ES-I3 (cell line): ENCODE data around the gene RUNX1.

ENCODE experiments used
- H3K36me3 ChIP-seq: 2 replicates; pipeline ENCODE4 v1.6.1; 2013; ENCODE audit warnings: mild to moderate bottlenecking, low read length, control low read depth, moderate library complexity; ENCODE audit not compliant: insufficient read depth
- H3K4me1 ChIP-seq: 2 replicates; pipeline ENCODE4 v1.6.1; 2013; ENCODE audit warnings: mild to moderate bottlenecking, control low read depth, low read length; ENCODE audit not compliant: insufficient read depth
- H3K9ac ChIP-seq: 2 replicates; pipeline ENCODE4 v1.6.1; 2013; ENCODE audit warnings: low read depth, mild to moderate bottlenecking, low read length, moderate library complexity
- H3K9me3 ChIP-seq: 2 replicates; pipeline ENCODE4 v1.6.1; 2013; ENCODE audit warnings: mild to moderate bottlenecking, low read length, moderate library complexity; ENCODE audit not compliant: control insufficient read depth, insufficient read depth

RUNX1 gene

DNA sequence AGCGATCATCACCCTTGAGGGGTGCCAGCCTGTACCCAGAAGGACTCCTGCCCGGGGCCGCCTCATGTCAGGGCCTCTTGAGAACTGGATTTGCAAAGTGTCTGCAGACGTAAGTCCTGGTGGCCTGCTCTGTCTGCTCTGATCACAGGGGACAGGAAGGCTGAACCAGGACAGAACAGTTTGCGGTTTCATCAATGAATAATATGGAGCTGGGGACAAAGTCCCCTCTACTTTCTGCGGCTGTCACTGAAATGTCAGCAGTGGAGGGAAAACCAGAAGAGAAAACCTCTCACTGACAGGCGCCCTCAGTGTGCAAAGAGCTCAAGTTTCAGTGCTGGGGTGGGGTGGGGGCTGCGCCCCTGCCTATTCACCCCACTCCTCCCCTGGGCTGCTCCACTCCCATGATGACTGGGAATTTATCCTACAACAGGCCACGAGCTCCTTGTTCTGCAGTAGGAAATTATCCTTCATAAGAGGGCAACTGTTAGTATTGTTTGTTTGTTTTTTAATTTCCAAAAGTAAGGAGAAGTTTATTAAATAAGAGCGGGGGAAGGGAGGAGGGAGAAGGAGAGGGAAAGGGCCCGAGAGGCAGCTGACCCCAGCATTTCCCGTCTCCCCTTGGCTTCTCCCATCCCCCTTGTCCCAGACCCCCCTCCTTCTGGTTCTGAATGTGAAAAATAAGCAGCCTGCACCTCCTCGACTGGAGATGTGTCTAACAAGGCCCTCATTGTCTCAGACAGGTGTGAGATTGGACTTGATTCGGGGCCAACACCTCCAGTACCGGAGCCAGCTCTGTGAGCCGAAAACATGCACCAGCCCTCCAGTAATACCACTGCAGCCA is 231.1 kb downstream of the RUNX1 start:
- Histone ChIP-seq H3K4me1 (peaks cover 9% of the 10 kb centered on the region; the same call in 1 of the 2 replicates), H3K9me3 (no peaks in the 10 kb centered on the region), H3K36me3 (no peaks in the 10 kb centered on the region), H3K9ac (no peak overlapping the region)

DNA sequence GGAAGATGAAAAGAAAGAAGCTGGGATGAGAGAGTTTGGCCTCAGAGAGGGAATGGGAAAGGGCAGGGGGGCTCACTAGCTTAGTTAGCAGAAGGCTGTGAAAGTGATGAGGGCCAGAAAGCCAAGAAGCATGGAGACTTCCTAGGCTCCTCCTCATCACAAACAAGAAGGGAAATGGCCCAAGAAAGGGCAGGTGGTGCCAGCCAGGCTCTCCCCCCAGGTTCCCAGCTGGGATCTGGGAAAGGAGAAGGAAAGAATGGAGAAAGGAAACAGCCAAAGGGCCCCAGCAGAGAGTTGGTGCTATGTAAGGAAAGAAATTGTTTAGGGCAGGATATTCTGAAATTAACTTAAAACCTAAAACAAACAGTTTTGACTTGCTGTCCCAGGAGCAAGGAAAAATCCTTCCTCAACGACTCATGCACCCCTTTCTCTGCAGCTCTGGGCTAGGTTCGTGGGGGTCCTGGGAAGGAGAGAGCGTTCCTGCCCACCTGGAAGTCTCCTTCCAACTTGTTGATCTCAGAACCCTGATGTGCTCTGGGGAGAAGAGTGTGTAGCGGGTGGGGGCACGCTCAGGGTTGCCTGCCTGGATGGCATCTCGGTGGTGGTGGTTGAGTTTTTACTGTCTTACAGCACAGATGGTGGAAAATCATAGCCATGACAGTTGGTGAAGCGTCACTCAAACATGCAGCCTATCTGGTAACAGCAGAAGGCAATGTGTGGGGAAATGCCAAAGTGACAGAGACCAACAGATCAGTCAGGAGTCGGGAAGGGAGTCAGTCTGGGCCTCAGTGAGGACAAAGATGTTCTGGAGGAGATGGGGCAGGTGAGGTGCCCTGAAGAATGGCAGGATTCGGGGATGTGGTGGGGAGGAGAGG is 233.0 kb downstream of the RUNX1 start:
- no peak overlapping the region for H3K9ac ChIP-seq

DNA sequence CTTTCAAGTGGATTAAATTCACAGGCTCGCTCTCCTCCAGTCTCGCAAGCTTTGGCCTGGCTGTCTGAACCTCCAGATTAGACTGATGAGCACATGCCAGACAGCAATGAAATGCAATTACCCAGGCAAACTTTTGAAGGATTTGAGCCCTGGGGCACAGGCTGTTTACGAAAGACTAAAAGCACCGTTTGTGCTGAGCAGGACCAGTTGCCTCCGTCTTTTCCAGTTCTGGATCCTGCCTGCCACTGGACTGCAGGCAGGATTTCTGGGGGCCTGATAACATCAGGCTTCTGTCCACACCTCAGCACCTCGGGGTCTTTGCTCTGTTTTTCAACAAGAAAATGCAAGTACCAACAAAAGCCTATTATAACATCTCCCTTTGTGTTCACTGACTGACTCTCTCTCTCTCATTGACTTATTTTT is 234.6 kb downstream of the RUNX1 start:
- Histone ChIP-seq H3K36me3 (no peaks in the 10 kb centered on the region), H3K9me3 (no peaks in the 10 kb centered on the region), H3K4me1 (peaks cover 6% of the 10 kb centered on the region; the same call in 1 of the 2 replicates), H3K9ac (no peak overlapping the region)

More for the DNA sequence above, 233.0 kb downstream of the RUNX1 start:
- Histone ChIP-seq H3K9me3 (no peaks in the 10 kb centered on the region), H3K36me3 (no peaks in the 10 kb centered on the region), H3K4me1 (peaks cover 9% of the 10 kb centered on the region; the same call in 1 of the 2 replicates)

DNA sequence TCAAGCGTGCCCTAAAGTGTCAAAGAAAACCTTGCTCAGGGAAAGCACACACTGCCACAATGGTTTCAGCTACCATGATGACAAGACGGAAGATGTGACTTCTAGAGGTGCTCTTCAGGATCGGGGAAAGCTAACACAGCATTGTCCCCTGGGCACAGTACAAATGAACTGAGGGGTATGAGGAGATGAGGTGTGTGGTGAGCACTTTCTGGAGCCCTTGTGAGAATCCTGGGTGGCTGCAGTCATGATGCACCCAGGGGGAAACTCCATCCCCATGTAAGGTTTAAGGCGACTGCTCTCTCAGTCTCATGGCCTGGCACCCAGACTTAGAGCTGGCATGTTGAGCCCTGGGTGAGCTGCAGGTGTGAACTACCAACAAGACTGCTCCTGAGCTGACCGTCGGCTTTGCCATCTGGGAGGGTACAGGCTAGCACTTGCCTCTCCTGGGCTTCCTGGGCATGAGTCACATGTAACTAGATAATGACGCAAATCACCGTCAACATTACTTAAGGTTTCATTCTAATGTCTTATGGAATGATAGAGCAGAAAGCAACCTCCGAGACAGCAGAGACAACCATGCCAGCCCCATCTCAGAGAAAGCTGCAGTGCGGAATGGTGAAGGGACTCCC is 235.7 kb downstream of the RUNX1 start:
- Histone ChIP-seq H3K4me1 (peaks cover 9% of the 10 kb centered on the region; the same call in 1 of the 2 replicates), H3K9me3 (no peaks in the 10 kb centered on the region), H3K9ac (no peak overlapping the region), H3K36me3 (no peaks in the 10 kb centered on the region)

DNA sequence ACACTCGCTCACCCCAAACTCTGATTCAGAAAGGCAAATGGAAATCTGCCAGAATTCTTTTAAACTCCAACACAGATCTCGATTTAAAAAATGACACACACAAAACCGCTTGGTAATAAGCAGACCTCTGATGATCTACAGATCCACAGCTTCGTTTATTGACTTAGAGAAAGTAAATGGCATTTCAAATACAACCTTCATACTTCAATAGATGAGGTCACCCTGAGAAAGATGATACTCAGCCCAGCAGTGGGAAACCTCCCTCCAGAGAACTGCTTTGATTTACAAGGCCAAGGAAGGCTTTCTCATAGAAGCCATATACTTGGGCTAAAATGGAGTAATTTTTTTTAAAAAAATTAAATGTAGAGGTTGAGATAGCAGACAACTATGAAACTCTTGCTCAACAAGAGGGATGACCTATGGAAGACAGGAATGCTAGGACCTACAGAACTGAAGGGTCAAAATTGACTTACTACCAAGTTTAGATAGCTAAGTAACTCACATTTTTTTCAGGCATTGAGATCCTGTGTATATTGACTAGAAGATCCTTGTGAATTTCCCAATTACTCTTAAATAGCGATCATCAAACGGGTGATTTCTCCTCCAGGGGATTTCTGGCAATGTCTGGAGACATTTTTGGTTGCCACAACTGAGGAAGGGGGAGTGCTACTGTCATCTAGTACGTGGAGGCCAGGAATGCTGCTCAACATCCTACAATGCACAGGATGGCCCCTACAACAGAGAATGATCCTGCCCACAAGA is 236.4 kb downstream of the RUNX1 start:
- Histone ChIP-seq H3K9ac (no peak overlapping the region), H3K4me1 (peaks cover 8% of the 10 kb centered on the region; the same call in 1 of the 2 replicates), H3K36me3 (no peaks in the 10 kb centered on the region), H3K9me3 (no peaks in the 10 kb centered on the region)

DNA sequence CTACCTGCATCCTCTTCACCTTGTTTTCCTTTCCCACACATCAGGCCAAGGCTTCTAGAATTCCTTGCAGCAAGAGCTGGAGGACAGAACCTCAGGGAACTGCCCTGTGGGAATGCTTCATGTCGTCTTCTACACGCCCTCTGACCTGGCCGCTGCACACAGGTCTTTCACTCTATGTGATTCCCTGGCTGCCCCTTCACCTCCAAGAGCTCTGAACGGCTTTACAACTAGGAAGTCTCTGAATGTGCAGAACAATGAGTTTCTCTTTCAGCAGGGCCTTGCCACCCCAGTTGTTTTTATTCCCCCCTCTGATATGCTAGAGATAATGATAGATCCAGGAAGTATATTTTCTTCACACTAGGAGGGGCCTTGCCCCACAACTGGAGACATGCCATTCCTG is 237.7 kb downstream of the RUNX1 start:
- Histone ChIP-seq H3K36me3 (no peaks in the 10 kb centered on the region), H3K9me3 (peaks cover 2% of the 10 kb centered on the region; the same call in 1 of the 2 replicates), H3K9ac (no peak overlapping the region), H3K4me1 (peaks cover 8% of the 10 kb centered on the region; the same call in 1 of the 2 replicates)

DNA sequence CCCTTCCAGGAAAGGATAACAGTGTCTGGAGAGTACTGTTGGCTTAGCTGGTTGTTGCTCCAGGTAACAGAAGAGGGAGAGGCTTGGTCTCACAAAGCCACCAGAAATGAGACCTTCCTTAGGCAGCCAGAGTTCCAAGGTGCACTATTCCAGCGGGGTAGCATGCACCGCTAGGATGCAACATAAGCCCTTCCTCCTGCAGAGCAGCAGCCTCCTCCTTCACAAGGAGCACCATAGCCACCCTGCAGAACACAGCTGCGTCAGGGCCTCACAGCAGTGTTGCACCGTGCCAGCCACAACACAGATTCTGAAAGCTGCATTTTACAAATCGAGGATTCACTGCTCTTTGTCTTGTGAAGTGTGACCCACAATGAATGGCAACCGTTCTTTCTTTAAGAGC is 238.3 kb downstream of the RUNX1 start:
- Histone ChIP-seq H3K9me3 (peaks cover 5% of the 10 kb centered on the region; the same call in 1 of the 2 replicates), H3K9ac (no peak overlapping the region), H3K36me3 (no peaks in the 10 kb centered on the region), H3K4me1 (peaks cover 8% of the 10 kb centered on the region; the same call in 1 of the 2 replicates)

DNA sequence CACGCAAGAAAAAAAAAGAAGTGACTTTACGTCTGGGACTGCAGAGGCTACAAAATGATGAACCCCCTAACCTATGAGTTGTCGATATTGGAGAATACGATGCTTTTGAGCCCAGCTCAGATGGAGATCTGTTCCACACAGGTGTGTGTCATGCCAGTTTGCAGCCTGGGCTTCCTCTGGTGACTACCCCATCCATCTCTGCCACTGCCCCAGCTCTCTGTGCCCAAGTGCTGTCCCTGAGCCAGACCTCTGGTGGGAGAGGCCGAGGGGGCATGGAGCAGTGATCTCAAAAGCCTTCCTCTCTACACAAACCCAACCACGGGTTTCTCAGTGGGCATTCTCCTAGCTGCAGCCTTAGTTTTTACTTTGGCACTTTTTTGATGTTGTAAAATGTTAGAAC is 239.3 kb downstream of the RUNX1 start:
- peaks cover 5% of the 10 kb centered on the region; the same call in 1 of the 2 replicates for H3K9me3 ChIP-seq
- peaks cover 8% of the 10 kb centered on the region; the same call in 1 of the 2 replicates for H3K4me1 ChIP-seq
- H3K9ac ChIP-seq, result no peak overlapping the region
- H3K36me3 ChIP-seq, result no peaks in the 10 kb centered on the region

DNA sequence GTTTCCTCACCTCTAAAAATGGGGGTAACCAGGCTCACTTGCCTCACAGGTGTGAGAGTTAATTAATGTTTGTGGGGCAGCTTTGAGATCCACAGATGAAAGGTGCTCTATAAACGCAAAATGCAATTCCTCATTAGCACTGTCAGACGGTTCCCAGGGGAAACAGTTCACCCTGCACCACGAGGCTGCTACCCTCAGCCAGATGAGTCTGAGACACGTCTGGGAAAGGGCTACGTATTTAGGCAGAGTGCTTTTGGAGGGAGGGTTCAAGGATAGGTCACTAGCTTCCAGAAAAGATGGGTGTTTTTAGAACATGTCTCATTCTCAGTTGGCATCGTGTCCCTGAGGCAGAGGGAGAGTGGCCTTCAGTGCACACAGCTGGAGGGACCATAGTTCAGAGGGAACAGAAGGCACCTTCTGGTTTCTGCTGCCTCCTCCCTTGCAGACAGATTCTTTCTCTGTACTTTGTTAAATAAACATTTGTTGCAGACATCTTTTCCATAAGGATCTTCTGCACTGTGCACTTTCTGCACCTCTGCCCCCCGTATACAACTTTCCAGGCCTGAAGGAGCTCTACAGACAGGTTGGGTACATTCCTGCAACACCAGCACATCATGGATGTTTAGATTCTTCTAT is 240.4 kb downstream of the RUNX1 start:
- Histone ChIP-seq H3K36me3 (no peaks in the 10 kb centered on the region), H3K4me1 (peaks cover 8% of the 10 kb centered on the region; the same call in 1 of the 2 replicates), H3K9ac (no peak overlapping the region), H3K9me3 (peaks cover 8% of the 10 kb centered on the region)

DNA sequence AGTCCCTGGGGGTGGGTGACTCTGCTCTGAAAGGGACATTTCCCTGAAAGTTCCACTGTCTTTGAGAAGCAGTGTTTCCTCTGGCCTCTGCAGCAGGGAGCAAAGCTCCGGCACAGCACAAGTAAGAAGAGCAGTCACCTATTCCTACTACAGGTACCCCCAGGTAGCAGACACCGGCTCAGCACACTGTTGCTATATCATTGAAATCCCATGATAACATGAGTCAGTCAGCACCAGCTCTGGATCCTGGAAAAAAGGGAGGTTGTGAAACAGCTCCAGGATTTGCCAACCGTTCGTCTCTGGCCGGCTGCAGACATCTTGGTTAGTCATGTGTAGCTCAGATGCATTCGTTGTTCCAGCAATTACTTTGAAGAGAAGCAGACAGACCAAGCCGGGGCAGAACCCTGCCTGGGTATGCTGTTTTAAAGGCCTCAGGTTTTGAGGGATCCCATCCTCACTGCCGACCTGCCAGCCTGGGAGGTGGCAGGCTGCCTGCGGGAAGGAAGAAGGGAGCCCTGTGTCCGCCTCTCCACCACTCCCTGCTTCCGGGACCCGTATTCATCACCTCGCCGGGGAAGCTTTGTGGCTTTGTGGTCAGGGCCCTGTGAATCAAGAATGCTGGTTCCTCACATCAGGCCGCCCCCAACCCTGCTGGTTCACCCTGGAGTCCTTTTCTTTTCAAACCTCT is 241.1 kb downstream of the RUNX1 start:
- Histone ChIP-seq H3K9me3 (peaks cover 8% of the 10 kb centered on the region), H3K4me1 (peaks cover 8% of the 10 kb centered on the region; the same call in 1 of the 2 replicates), H3K36me3 (no peaks in the 10 kb centered on the region), H3K9ac (no peak overlapping the region)

DNA sequence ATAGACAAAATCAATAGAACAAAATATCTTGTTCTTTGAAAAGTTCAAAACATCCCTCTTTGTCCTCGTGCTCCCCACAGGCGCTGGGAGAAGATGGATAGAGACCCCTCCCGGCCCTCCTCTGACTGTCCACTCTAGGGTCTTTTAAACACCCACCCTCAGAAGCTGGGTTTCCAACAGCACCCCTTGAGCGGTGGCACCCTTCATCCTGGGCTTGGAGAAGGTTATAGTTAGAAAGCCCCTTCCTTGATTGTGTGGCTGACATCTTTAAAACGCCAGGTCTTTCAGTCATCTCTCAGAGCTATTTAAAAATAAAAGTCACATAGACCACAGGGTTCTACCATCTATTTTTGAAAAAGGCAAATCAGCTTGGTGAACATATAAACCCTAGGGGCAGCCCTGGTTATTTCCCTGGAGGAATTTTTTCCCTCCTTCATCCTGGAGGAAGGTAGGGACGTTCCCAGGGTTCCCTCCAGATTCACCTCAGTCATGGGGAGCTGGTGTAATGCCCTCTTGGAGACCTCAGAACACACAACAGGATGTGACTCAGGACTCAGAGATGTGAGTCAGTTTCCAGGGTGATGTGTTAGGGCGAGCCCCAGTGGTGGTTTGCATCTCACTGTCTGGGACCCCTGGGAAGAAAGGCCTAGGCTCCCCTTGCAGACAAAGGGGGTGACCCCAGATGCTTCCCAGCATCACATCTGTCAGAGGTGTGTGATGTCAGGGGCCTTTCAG is 241.8 kb downstream of the RUNX1 start:
- H3K4me1 ChIP-seq, result peaks cover 8% of the 10 kb centered on the region; the same call in 1 of the 2 replicates
- H3K36me3 ChIP-seq, result no peaks in the 10 kb centered on the region
- H3K9ac ChIP-seq, result no peak overlapping the region

DNA sequence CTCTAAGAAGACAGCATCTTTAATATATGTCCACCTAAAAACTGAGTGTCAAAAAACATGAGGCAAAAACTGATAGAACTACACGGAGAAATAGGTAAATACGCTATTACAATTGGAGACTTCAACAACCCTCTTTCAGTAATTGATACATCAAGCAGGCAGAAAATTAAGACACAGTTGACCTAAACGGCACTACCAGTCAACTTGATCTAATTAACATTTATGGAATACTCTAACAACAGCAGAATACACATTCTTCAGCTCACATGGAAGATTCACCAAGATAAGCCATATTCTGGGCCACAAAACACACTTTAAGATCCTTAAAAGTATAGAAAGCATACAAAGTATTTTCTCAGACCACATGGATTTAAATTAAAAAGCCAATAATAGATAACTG is 242.7 kb downstream of the RUNX1 start:
- H3K9ac ChIP-seq, result no peak overlapping the region
- H3K4me1 ChIP-seq, result peaks cover 8% of the 10 kb centered on the region; the same call in 1 of the 2 replicates
- no peaks in the 10 kb centered on the region for H3K36me3 ChIP-seq
- peaks cover 8% of the 10 kb centered on the region for H3K9me3 ChIP-seq

More for the DNA sequence above, 241.8 kb downstream of the RUNX1 start:
- peaks cover 8% of the 10 kb centered on the region for H3K9me3 ChIP-seq
